GM12878 (cell line): Measurements from ENCODE around the gene UQCRQ. TPM values are rescaled to one million over a fixed set of nuclear protein-coding genes. Genes with fewer than 3 reads are reported as not detected.

Experiments
- ATAC-seq: fragments of 200-7000 bp; cut with Tn5 transposase; 3 replicates; pipeline ENCODE4 v1.9.1; 2020; ENCODE audit warnings: mild to moderate bottlenecking, moderate library complexity
- BruUV-seq: library from RNA; stranded (reverse); fragments of 400-500 nt; replicated peaks from 2 replicates; lab custom pipeline; 2021; lab: Mats Ljungman, UMichigan
- CTCF ChIA-PET: fragments of 300-600 bp; sonication (Branson Sonifier 250); formaldehyde crosslinking; extraction: SDS; loops from one replicate; lab custom pipeline; 2021; ENCODE audit warnings: inconsistent platforms; lab: Yijun Ruan, JAX
- POLR2A ChIA-PET: fragments of 350-600 bp; formaldehyde crosslinking; extraction: SDS; loops from one replicate; lab custom pipeline; 2021; ENCODE audit warnings: inconsistent platforms; lab: Charles Lee
- RAD21 ChIA-PET: fragments of 300-600 bp; sonication (Branson Sonifier 250); formaldehyde crosslinking; loops from one replicate; lab custom pipeline; 2023; ENCODE audit warnings: antibody characterized with exemption; ENCODE audit not compliant: unreplicated experiment; lab: Charles Lee
- SMC1A ChIA-PET: fragments of 300-600 bp; sonication (Branson Sonifier 250); formaldehyde crosslinking; loops from one replicate; lab custom pipeline; 2023; ENCODE audit not compliant: unreplicated experiment, uncharacterized antibody; lab: Charles Lee
- DNase-seq: peaks from one replicate; pipeline ENCODE4 v3.0.0-alpha.2; 2011; ENCODE audit warnings: low read depth, low spot score
- FAIRE-seq: peaks from 3 replicates; lab custom pipeline; 2011; peaks lifted over from hg19 to GRCh38; lab: Jason Lieb, UNC
- H2AFZ ChIP-seq: 2 replicates; pipeline ENCODE4 v1.6.0; 2011; ENCODE audit warnings: low read depth, low read length, control low read depth; ENCODE audit not compliant: control insufficient read depth
- H3K27ac ChIP-seq: 2 replicates; pipeline ENCODE4 v1.5.1; 2011; ENCODE audit warnings: control low read depth; ENCODE audit not compliant: control insufficient read depth, insufficient read depth
- H3K27me3 ChIP-seq, 2 experiments: replicated peaks in 1 of 2; 2 replicates each; pipeline versions ENCODE4 v1.6.0 to v1.6.1; 2011; ENCODE audit warnings: low read length in 1 of 2; ENCODE audit not compliant: control insufficient read depth in 2 of 2, insufficient read depth in 2 of 2
- H3K36me3 ChIP-seq, 2 experiments: 2 replicates each; pipeline ENCODE4 v1.5.1; 2011; ENCODE audit warnings: low read length in 1 of 2; ENCODE audit not compliant: control insufficient read depth in 2 of 2, insufficient read depth in 2 of 2
- H3K4me1 ChIP-seq: 2 replicates; pipeline ENCODE4 v1.6.1; 2011; ENCODE audit warnings: mild to moderate bottlenecking, low read length, moderate library complexity, mixed read lengths; ENCODE audit not compliant: control insufficient read depth, insufficient read depth
- H3K4me2 ChIP-seq: 2 replicates; pipeline ENCODE4 v1.6.0; 2011; ENCODE audit warnings: control low read depth; ENCODE audit not compliant: control insufficient read depth, insufficient read depth
- H3K4me3 ChIP-seq: fragments of 200-600 bp; sonication (generic); 2 replicates; pipeline ENCODE4 v1.5.1; 2016
- H3K79me2 ChIP-seq: 2 replicates; pipeline ENCODE4 v1.6.0; 2011; ENCODE audit warnings: low read length; ENCODE audit not compliant: control insufficient read depth, insufficient read depth
- H3K9ac ChIP-seq: 2 replicates; pipeline ENCODE4 v1.8.0; 2011; ENCODE audit warnings: low read length, control low read depth, mixed read lengths; ENCODE audit not compliant: control insufficient read depth, insufficient read depth
- H3K9me3 ChIP-seq: replicated peaks from 3 replicates; pipeline ENCODE4 v1.5.1; 2011; ENCODE audit warnings: mild to moderate bottlenecking, low read length; ENCODE audit not compliant: control insufficient read depth, insufficient read depth
- H4K20me1 ChIP-seq: 2 replicates; pipeline ENCODE4 v1.6.0; 2011; ENCODE audit not compliant: control insufficient read depth, insufficient read depth
- HDAC2 ChIP-seq: fragments of 200-600 bp; sonication (generic); IDR thresholded peaks from 2 replicates; pipeline ENCODE4 v1.6.1; 2017
- YBX1 ChIP-seq: fragments of 450-650 bp; IDR thresholded peaks from 2 replicates; pipeline ENCODE4 v1.6.1; 2016; ENCODE audit warnings: antibody characterized with exemption
- ZNF687 ChIP-seq: fragments of 450-650 bp; IDR thresholded peaks from 2 replicates; pipeline ENCODE4 v1.6.1; 2017; ENCODE audit warnings: mild to moderate bottlenecking, moderate library complexity
- WGBS: methylation state at CpG from one replicate; pipeline ENCODE4 v1.1.6; 2016; ENCODE audit warnings: low lambda C conversion rate; ENCODE audit not compliant: insufficient replicate concordance, insufficient coverage; ENCODE audit errors: missing lambda C conversion rate; 5-methylcytosine and 5-hydroxymethylcytosine counted together
- in situ Hi-C: fragments of 300-500 bp; cut with MboI; formaldehyde crosslinking; loops from 9 replicates; pipeline ENCODE4 v1.14.3; 2018; ENCODE audit warnings: mixed read lengths
- intact Hi-C: fragments of 100-400 bp; cut with micrococcal nuclease; formaldehyde crosslinking; loops from one replicate; pipeline ENCODE4 v1.14.2; 2022; ENCODE audit not compliant: unreplicated experiment
- polyA plus RNA-seq, 11 experiments: library from polyadenylated mRNA; depleted of rRNA in 4 of 11; unstranded in 6 of 11; stranded (reverse) in 5 of 11; fragments of >200 nt; fragmentation: Nextera tagmentation in 4 of 11; fragmentation: Illumina TruSeq in 1 of 11; extraction: Ambion mirVana in 4 of 11; extraction: Trizol in 1 of 11; gene quantifications; 1 replicate in 1 of 11; 2 replicates in 10 of 11; pipeline versions ENCODE4 v1.2.1 to v1.2.3, GENCODE V29; 2011 to 2016; ENCODE audit warnings: inconsistent platforms in 2 of 11, missing spikeins in 2 of 11, low read depth in 1 of 11
- total RNA-seq, 4 experiments: library from RNA; depleted of rRNA in 3 of 4; stranded (reverse); fragments of >200 nt in 3 of 4; fragmentation: Illumina TruSeq in 1 of 4; extraction: Trizol in 1 of 4; gene quantifications; 2 replicates each; pipeline versions ENCODE4 v1.2.1 to v1.2.3, GENCODE V29; 2013 to 2021

The UQCRQ gene
- total and polyA plus RNA-seq, 10 of the 15 experiments (the other 5 are each of a cell fraction or from before 2014, with no cell fraction given) = 121 to 1,579 (median 408) TPM

DNA sequence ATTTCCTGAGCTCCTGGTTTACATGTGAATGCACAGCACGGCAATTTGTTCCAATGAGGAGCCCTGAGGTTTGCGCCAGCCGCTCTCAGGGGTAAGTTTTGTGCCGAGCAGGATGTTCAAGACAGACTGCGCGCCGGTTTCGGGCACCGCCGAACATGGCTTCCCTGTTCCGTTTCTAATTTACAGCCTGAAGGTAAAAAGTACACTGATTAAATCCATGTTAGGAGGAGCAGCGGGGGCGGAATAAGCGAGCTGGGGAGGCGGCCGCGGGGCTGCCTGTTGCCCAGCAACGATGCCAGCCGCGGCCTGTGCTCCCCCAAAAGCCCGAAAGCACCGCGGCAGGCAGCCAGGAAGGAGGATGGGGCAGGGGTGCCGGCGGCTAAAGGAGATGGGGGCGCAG is 47.0 kb upstream of the UQCRQ start:
- BruUV-seq = no TSS peak
- intact Hi-C loops = no loop called here
- DNase-seq (no peak), ATAC-seq (peak; percentile 43), FAIRE-seq (no peak)
- Histone ChIP-seq H3K9ac (no peak overlapping the region; the same call in 1 of the 2 replicates), H3K4me1 (no peaks in the 10 kb centered on the region; the same call in 1 of the 2 replicates), H2AFZ (peak overlapping the region; percentile 15; the same call in 1 of the 2 replicates), H3K9me3 (no peaks in the 10 kb centered on the region), H3K4me3 (no peak overlapping the region), H3K79me2 (no peaks in the 10 kb centered on the region), H4K20me1 (no peaks in the 10 kb centered on the region), H3K4me2 (no peak overlapping the region; the same call in 1 of the 2 replicates), H3K27ac (no peak overlapping the region), H3K27me3 (no peaks in the 10 kb centered on the region; a peak in 2 of 4 replicates), H3K36me3 (no peaks in the 10 kb centered on the region)
- TF ChIP-seq YBX1 = no peak
- TF ChIP-seq HDAC2 = no peak
- 0 out of 2 replicates have a peak, but pooled peaks have one; percentile 20 for TF ChIP-seq ZNF687
- CTCF ChIA-PET = interaction anchor here (0.6 to 7.7 kb wide), 66 partner anchors 9 to 475 kb away, joined by 3 to 159 read pairs (median 6); partner anchors contain the start of genes CCNI2, IL13, IRF1 and KIF3A
- WGBS = 64% methylated on average over 24 of the region's 26 CpGs
- RAD21 ChIA-PET = interaction anchor here (0.8 to 7.7 kb wide), 43 partner anchors 9 to 551 kb away, joined by 3 to 106 read pairs (median 6); partner anchors contain the start of genes CCNI2, GDF9, IL13 and IL4
- SMC1A ChIA-PET = interaction anchor here (0.7 to 10.9 kb wide), 40 partner anchors 9 to 581 kb away, joined by 3 to 129 read pairs (median 6); partner anchors contain the start of genes CCNI2, GDF9 and UQCRQ
- POLR2A ChIA-PET = interaction anchor here (0.7 to 6.2 kb wide), 6 partner anchors 9 to 135 kb away, joined by 3 to 41 read pairs (median 8); partner anchors contain the start of gene CCNI2
- in situ Hi-C loops = loop anchor here (5.0 kb wide), 1 partner anchor 432 kb away; no protein-coding TSS in a partner anchor
